Breast epithelium (tissue), 4 donors: ENCODE data around the gene NEDD4. TPM values are rescaled to one million over a fixed set of nuclear protein-coding genes. Genes with fewer than 3 reads are reported as not detected.

ENCODE experiments used
- DNase-seq, 2 donors: peaks; one replicate each; pipeline ENCODE4 v3.0.0-alpha.2; 2019; ENCODE audit warnings: low spot score in 2 of 2
- H3K27ac ChIP-seq, 2 donors: fragments of 200-600 bp; sonication (generic) in 1 of 2; one replicate each; pipeline ENCODE4 v1.5.1; 2016 to 2019; ENCODE audit warnings: mild to moderate bottlenecking in 1 of 2
- H3K27me3 ChIP-seq, 2 donors: fragments of 200-600 bp; sonication (generic) in 1 of 2; one replicate each; pipeline versions ENCODE4 v1.5.1 to v1.6.0; 2017 to 2019; ENCODE audit warnings: control low read depth in 1 of 2, mild to moderate bottlenecking in 1 of 2
- H3K36me3 ChIP-seq: fragments of 200-600 bp; one replicate; pipeline ENCODE4 v1.5.1; 2019
- H3K4me1 ChIP-seq, 2 donors: fragments of 200-600 bp; sonication (generic); one replicate each; pipeline ENCODE4 v1.5.1; 2016 to 2019; ENCODE audit warnings: control low read depth in 1 of 2
- H3K4me3 ChIP-seq, 3 donors: fragments of 200-600 bp; sonication (generic); 1 replicate in 2 of 3; 2 replicates in 1 of 3; pipeline ENCODE4 v1.5.1; 2016 to 2019; ENCODE audit warnings: mild to moderate bottlenecking in 3 of 3, moderate library complexity in 2 of 3
- H3K9me3 ChIP-seq, 2 donors: fragments of 200-600 bp; sonication (generic) in 1 of 2; one replicate each; pipeline ENCODE4 v1.5.1; 2016 to 2019; ENCODE audit warnings: control low read depth in 1 of 2
- CTCF ChIP-seq, 3 donors: fragments of 450-650 bp; IDR thresholded peaks; one replicate each; pipeline ENCODE4 v1.5.1; 2016 to 2017; ENCODE audit warnings: antibody characterized with exemption in 3 of 3, mild to moderate bottlenecking in 3 of 3, moderate library complexity in 3 of 3
- POLR2A ChIP-seq: fragments of 450-650 bp; IDR thresholded peaks from one replicate; pipeline ENCODE4 v1.6.1; 2016; ENCODE audit warnings: antibody characterized with exemption, mild to moderate bottlenecking, moderate library complexity
- POLR2AphosphoS5 ChIP-seq, 3 donors: sonication (generic); formaldehyde crosslinking; IDR thresholded peaks; one replicate each; pipeline ENCODE4 v1.6.1; 2017; ENCODE audit warnings: antibody characterized with exemption in 3 of 3
- intact Hi-C: fragments of 100-400 bp; cut with DNase I; formaldehyde crosslinking; loops from one replicate; pipeline ENCODE4 v1.15.1; 2023; ENCODE audit warnings: low total_unique reads
- total RNA-seq, 3 donors: library from RNA; depleted of rRNA; stranded (reverse); fragments of >200 nt; gene quantifications; one replicate each; pipeline ENCODE4 v1.1.0, GENCODE V29; 2016

NEDD4 gene
- total RNA-seq, 3 donors from 2014 or later, result 13.0 to 19.6 (median 19.3) TPM

- H3K9me3 ChIP-seq, result peaks cover 0 to 10% of the 10 kb centered on the region in 2 donors
- no peaks in the 10 kb centered on the region for H3K36me3 ChIP-seq
- DNase-seq, result no peak
- no peaks in the 10 kb centered on the region for H3K4me1 ChIP-seq
- H3K27me3 ChIP-seq, result no peaks in the 10 kb centered on the region
- H3K4me3 ChIP-seq, result no peak overlapping the region
- intact Hi-C loops, result no loop called here
- H3K27ac ChIP-seq, result no peak overlapping the region
- TF ChIP-seq POLR2AphosphoS5 (IDR thresholded peaks at IDR 0.05) (no peak), CTCF (IDR thresholded peaks at IDR 0.05) (no peak), POLR2A (no peak)
Measured at GRCh38 chr15:55891196-55891595, 102.2 kb downstream of the NEDD4 start.

GRCh38 chr15:55884223-55884622 is 109.2 kb downstream of the NEDD4 start:
- Histone ChIP-seq H3K4me1 (no peaks in the 10 kb centered on the region), H3K36me3 (no peaks in the 10 kb centered on the region), H3K27ac (no peak overlapping the region), H3K4me3 (no peak overlapping the region), H3K9me3 (peaks cover 0 to 10% of the 10 kb centered on the region in 2 donors), H3K27me3 (no peaks in the 10 kb centered on the region)
- TF ChIP-seq CTCF (IDR thresholded peaks at IDR 0.05) (no peak), POLR2AphosphoS5 (IDR thresholded peaks at IDR 0.05) (no peak), POLR2A (no peak)
- no peak for DNase-seq
- intact Hi-C loops, result no loop called here

- intact Hi-C loops, result no loop called here
- H3K36me3 ChIP-seq, result no peaks in the 10 kb centered on the region
- H3K27me3 ChIP-seq, result no peaks in the 10 kb centered on the region
- H3K4me1 ChIP-seq, result no peaks in the 10 kb centered on the region
- TF ChIP-seq POLR2AphosphoS5 (IDR thresholded peaks at IDR 0.05), result no peak
- TF ChIP-seq POLR2A, result no peak
- no peak for TF ChIP-seq CTCF (IDR thresholded peaks at IDR 0.05)
- no peaks in the 10 kb centered on the region for H3K9me3 ChIP-seq
- H3K4me3 ChIP-seq, result no peak overlapping the region
- DNase-seq, result no peak
- H3K27ac ChIP-seq, result no peak overlapping the region
Measured at GRCh38 chr15:55879181-55879580, 114.2 kb downstream of the NEDD4 start.

- TF ChIP-seq CTCF (IDR thresholded peaks at IDR 0.05) (no peak), POLR2AphosphoS5 (IDR thresholded peaks at IDR 0.05) (no peak), POLR2A (no peak)
- Histone ChIP-seq H3K4me1 (no peaks in the 10 kb centered on the region), H3K4me3 (no peak overlapping the region), H3K36me3 (no peaks in the 10 kb centered on the region), H3K27ac (no peak overlapping the region), H3K9me3 (no peaks in the 10 kb centered on the region), H3K27me3 (no peaks in the 10 kb centered on the region)
- intact Hi-C loops, result no loop called here
- DNase-seq, result no peak
Measured at GRCh38 chr15:55873024-55873720, 120.2 kb downstream of the NEDD4 start.

- Histone ChIP-seq H3K36me3 (no peaks in the 10 kb centered on the region), H3K27me3 (no peaks in the 10 kb centered on the region), H3K27ac (no peak overlapping the region), H3K9me3 (no peaks in the 10 kb centered on the region), H3K4me1 (no peaks in the 10 kb centered on the region), H3K4me3 (no peak overlapping the region)
- TF ChIP-seq CTCF (IDR thresholded peaks at IDR 0.05) (no peak), POLR2A (no peak), POLR2AphosphoS5 (IDR thresholded peaks at IDR 0.05) (no peak)
- intact Hi-C loops, result no loop called here
- no peak for DNase-seq
Measured at GRCh38 chr15:55872471-55872870, 120.9 kb downstream of the NEDD4 start.
